ENCODE data around the gene KRTAP16-1. TPM values are rescaled to one million over a fixed set of nuclear protein-coding genes. Genes with fewer than 3 reads are reported as not detected.

KRTAP16-1 gene
- total and polyA plus RNA-seq, 2 of the 4 experiments (the other 2 are of a cell fraction) = not detected

GRCh38 chr17:41265078-41265477, 44.0 kb downstream of the KRTAP16-1 start, which contains the start of gene KRTAP9-6:
Gene KRTAP9-6 (plus strand): TSS chr17:41265378. CDS start chr17:41265378, 0 bp downstream.
- Histone ChIP-seq H2AK9ac (replicated peaks; ENCODE audit: low read depth, low read length, poor library complexity) (peak within 1 kb of the TSS; percentile 37), H3K4me2 (ENCODE audit: low read depth, low read length) (no peak within 1 kb of the TSS)

More at GRCh38 chr17:41265078-41265477, 44.0 kb downstream of the KRTAP16-1 start, which contains the start of gene KRTAP9-6:
- Histone ChIP-seq H3K18ac (ENCODE audit: low read depth, low read length) (no peak within 1 kb of the TSS), H3K23ac (ENCODE audit: low read depth, low read length) (no peak within 1 kb of the TSS), H3K79me1 (ENCODE audit: low read depth in 1 of 2, low read length in 2 of 2) (no peaks in the 10 kb centered on the region), H3K27ac (ENCODE audit: insufficient read depth, low read length) (no peak within 1 kb of the TSS), H2BK120ac (ENCODE audit: low read depth, low read length) (no peak within 1 kb of the TSS), H4K91ac (ENCODE audit: insufficient read depth, low read depth, low read length) (0 out of 2 replicates have a peak within 1 kb of the TSS, but pooled peaks have one; percentile 7), H3K9ac (ENCODE audit: low read depth, low read length) (no peak within 1 kb of the TSS), H4K5ac (ENCODE audit: low read depth, low read length) (no peak within 1 kb of the TSS), H3K56ac (ENCODE audit: extremely low read depth, insufficient read depth, low read length) (no peak within 1 kb of the TSS), H3K4me1 (ENCODE audit: control insufficient read depth, insufficient read depth, low read length) (no peaks in the 10 kb centered on the region), H3K9me1 (ENCODE audit: insufficient read depth, low read length) (no peaks in the 10 kb centered on the region), H3K27me3 (ENCODE audit: control insufficient read depth, insufficient read depth, low read length) (peaks cover 9% of the 10 kb centered on the region), H4K20me1 (ENCODE audit: insufficient read depth, low read length) (no peaks in the 10 kb centered on the region), H2AK5ac (ENCODE audit: low read depth, low read length) (no peak within 1 kb of the TSS), H4K8ac (ENCODE audit: low read depth in 2 of 2, low read length in 2 of 2) (no peak within 1 kb of the TSS), H2BK20ac (ENCODE audit: low read depth, low read length) (no peak within 1 kb of the TSS; the same call in 1 of the 2 replicates), H2BK5ac (ENCODE audit: low read depth, low read length, poor library complexity, severe bottlenecking) (no peak within 1 kb of the TSS), H3K4ac (ENCODE audit: low read depth, low read length) (no peak within 1 kb of the TSS), H3K14ac (replicated peaks; ENCODE audit: low read depth, low read length) (no peak within 1 kb of the TSS), H2BK15ac (ENCODE audit: low read depth, low read length) (peak within 1 kb of the TSS; percentile 2; the same call in 1 of the 3 replicates), H3K36me3 (ENCODE audit: control insufficient read depth, insufficient read depth, low read length) (no peaks in the 10 kb centered on the region), H3K9me3 (ENCODE audit: control insufficient read depth, insufficient read depth, low read length) (no peaks in the 10 kb centered on the region), H3K4me3 (ENCODE audit: insufficient read depth, low read depth, low read length) (no peak within 1 kb of the TSS), H2AFZ (replicated peaks; ENCODE audit: low read length, poor library complexity) (no peak within 1 kb of the TSS)
- ATAC-seq (ENCODE audit: low read depth) (no peak), DNase-seq (no peak)
- in situ Hi-C loops (cut with MboI; ENCODE audit: low sequenced_read_pairs) = no loop called here
- dilution Hi-C loops (cut with HindIII; ENCODE audit: low sequenced_read_pairs, unreplicated experiment) = no loop called here
- ChIA-PET CTCF (no interaction called here), POLR2A (ENCODE audit: unreplicated experiment) (no interaction called here)
- WGBS, 2 experiments (ENCODE audit: extremely low coverage in 2 of 2, insufficient read length in 1 of 2) = no CpG with 5 or more reads among the region's 2 CpGs
- BruUV-seq (replicated peaks) = no TSS peak
- intact Hi-C loops (cut with micrococcal nuclease) = loop anchor here (2.0 kb wide), 1 partner anchor 14 kb away; no protein-coding TSS in a partner anchor
- TF ChIP-seq MXI1 (IDR thresholded peaks at IDR 0.05; ENCODE audit: borderline replicate concordance, low read depth, low read length) = no peak
- no peak for TF ChIP-seq ELK1 (IDR thresholded peaks at IDR 0.05; ENCODE audit: borderline replicate concordance, low read depth, low read length)
- no peak for TF ChIP-seq MAFK (IDR thresholded peaks at IDR 0.05; ENCODE audit: low read depth, low read length)
- no peak for TF ChIP-seq RFX5 (IDR thresholded peaks at IDR 0.05; ENCODE audit: low read depth, low read length)
- TF ChIP-seq RCOR1 (IDR thresholded peaks at IDR 0.05; ENCODE audit: insufficient replicate concordance, low read length) = no peak
- TF ChIP-seq BHLHE40 (IDR thresholded peaks at IDR 0.05; ENCODE audit: low read depth, low read length) = no peak
- no peak for TF ChIP-seq CTCF (conservative IDR thresholded peaks at IDR 0.05; ENCODE audit: low read depth, low read length)
- TF ChIP-seq MAZ (IDR thresholded peaks at IDR 0.05; ENCODE audit: borderline replicate concordance, low read depth, low read length) = no peak
- TF ChIP-seq SMC3 (IDR thresholded peaks at IDR 0.05; ENCODE audit: low read depth, low read length) = no peak
- no peak for TF ChIP-seq POLR2A (IDR thresholded peaks at IDR 0.05; ENCODE audit: low read depth, low read length)
- no peak for TF ChIP-seq NFE2L2 (IDR thresholded peaks at IDR 0.05; ENCODE audit: low read depth, low read length)
- TF ChIP-seq CEBPB (IDR thresholded peaks at IDR 0.05; ENCODE audit: low read depth, low read length) = no peak
- no peak for TF ChIP-seq CHD1 (IDR thresholded peaks at IDR 0.05; ENCODE audit: low read depth, low read length)
- TF ChIP-seq RAD21 (IDR thresholded peaks at IDR 0.05; ENCODE audit: low read length) = no peak
- TF ChIP-seq, protein P1, sequence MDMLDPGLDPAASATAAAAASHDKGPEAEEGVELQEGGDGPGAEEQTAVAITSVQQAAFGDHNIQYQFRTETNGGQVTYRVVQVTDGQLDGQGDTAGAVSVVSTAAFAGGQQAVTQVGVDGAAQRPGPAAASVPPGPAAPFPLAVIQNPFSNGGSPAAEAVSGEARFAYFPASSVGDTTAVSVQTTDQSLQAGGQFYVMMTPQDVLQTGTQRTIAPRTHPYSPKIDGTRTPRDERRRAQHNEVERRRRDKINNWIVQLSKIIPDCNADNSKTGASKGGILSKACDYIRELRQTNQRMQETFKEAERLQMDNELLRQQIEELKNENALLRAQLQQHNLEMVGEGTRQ (IDR thresholded peaks at IDR 0.05; ENCODE audit: low read depth, low read length) = no peak

Measured in IMR-90 (cell line).